Vagina (tissue), 2 donors: ENCODE measurements around the gene MBP. TPM values are rescaled to one million over a fixed set of nuclear protein-coding genes. Genes with fewer than 3 reads are reported as not detected.
A peak's percentile ranks its signal among the peaks of the same experiment; 100 is the strongest.

Experiments used
- DNase-seq, 2 donors: peaks; one replicate each; pipeline ENCODE4 v3.0.0-alpha.2; 2017; ENCODE audit errors: extremely low spot score in 2 of 2
- H3K27ac ChIP-seq: fragments of 200-600 bp; sonication (generic); one replicate; pipeline ENCODE4 v1.5.1; 2019
- H3K27me3 ChIP-seq: fragments of 200-600 bp; sonication (generic); one replicate; pipeline ENCODE4 v1.5.1; 2019
- H3K36me3 ChIP-seq, 2 donors: fragments of 200-600 bp; sonication (generic); one replicate each; pipeline ENCODE4 v1.5.1; 2017 to 2019
- H3K4me1 ChIP-seq: fragments of 200-600 bp; sonication (generic); one replicate; pipeline ENCODE4 v1.5.1; 2019
- H3K4me3 ChIP-seq, 2 donors: fragments of 200-600 bp; sonication (generic); 1 replicate in 1 of 2; 2 replicates in 1 of 2; pipeline ENCODE4 v1.5.1; 2016 to 2019
- H3K9me3 ChIP-seq: fragments of 200-600 bp; sonication (generic); one replicate; pipeline ENCODE4 v1.5.1; 2019
- POLR2A ChIP-seq, 2 donors: fragments of 450-650 bp; IDR thresholded peaks; one replicate each; pipeline ENCODE4 v1.6.1; 2017; ENCODE audit warnings: antibody characterized with exemption in 2 of 2, mild to moderate bottlenecking in 2 of 2, moderate library complexity in 2 of 2
- POLR2AphosphoS5 ChIP-seq, 2 donors: sonication (generic); formaldehyde crosslinking; IDR thresholded peaks; one replicate each; pipeline ENCODE4 v1.9.0; 2017; ENCODE audit warnings: antibody characterized with exemption in 2 of 2, mild to moderate bottlenecking in 2 of 2, low read depth in 1 of 2; ENCODE audit not compliant: insufficient read depth in 1 of 2
- intact Hi-C: fragments of 100-400 bp; cut with DNase I; formaldehyde crosslinking; loops from one replicate; pipeline ENCODE4 v1.15.1; 2023
- total RNA-seq: library from RNA; depleted of rRNA; stranded (reverse); fragments of >200 nt; gene quantifications from one replicate; pipeline ENCODE4 v1.2.3, GENCODE V29; 2016
- TF ChIP-seq, protein P1 (sequence below), 3 experiments: fragments of 450-650 bp in 2 of 3; fragments of 200-600 bp in 1 of 3; sonication (generic) in 1 of 3; IDR thresholded peaks; one replicate each; pipeline ENCODE4 v1.5.1; 2017 to 2019; ENCODE audit warnings: antibody characterized with exemption in 3 of 3, mild to moderate bottlenecking in 2 of 3, moderate library complexity in 2 of 3

MBP gene
- total RNA-seq, 1 donor from 2014 or later: 33.6 TPM

DNA sequence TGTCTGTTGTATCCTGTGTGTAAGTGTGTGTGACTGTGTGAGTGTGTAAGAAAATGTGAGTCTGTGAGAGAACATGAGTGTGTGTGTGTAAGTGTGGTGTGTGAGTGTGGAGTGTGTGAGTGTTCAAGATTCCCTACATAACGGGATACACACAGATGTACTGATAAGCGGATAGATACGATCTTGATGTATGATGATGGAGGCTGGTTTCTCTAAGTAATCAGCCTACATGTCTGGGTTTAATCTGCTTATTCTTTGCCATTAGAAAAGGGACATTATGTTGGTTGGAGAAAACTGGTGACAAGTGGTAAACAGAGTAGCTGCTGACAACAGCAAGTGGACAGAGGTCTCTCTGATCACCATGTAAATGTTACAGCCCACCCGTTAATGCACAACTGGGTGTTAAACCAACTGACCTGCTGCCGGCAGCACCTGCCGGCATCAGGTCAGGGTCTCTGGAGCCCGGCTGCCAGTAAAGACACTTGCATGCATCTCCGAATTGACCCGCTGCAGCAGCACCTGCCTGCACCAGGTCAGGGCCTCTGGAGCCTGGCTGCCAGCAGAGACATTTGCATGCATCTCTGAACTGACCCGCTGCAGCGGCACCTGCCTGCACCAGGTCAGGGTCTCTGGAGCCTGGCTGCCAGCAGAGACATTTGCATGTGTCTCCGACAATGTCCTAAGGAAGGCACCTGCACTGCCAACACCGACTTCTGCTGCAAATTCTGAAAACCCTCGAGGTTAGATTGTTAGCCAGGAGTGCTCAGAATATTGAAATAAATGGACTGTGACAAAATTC lies 87.5 kb downstream of the MBP start:
- intact Hi-C loops: no loop called here
- peaks cover 4% of the 10 kb centered on the region for H3K4me1 ChIP-seq
- H3K36me3 ChIP-seq: no peaks in the 10 kb centered on the region
- H3K27ac ChIP-seq: no peak overlapping the region
- H3K27me3 ChIP-seq: no peaks in the 10 kb centered on the region
- DNase-seq: no peak
- no peaks in the 10 kb centered on the region for H3K9me3 ChIP-seq
- TF ChIP-seq POLR2AphosphoS5 (IDR thresholded peaks at IDR 0.05; ENCODE audit: insufficient read depth in 1 of 2, low read depth in 1 of 2): no peak
- TF ChIP-seq, protein P1, sequence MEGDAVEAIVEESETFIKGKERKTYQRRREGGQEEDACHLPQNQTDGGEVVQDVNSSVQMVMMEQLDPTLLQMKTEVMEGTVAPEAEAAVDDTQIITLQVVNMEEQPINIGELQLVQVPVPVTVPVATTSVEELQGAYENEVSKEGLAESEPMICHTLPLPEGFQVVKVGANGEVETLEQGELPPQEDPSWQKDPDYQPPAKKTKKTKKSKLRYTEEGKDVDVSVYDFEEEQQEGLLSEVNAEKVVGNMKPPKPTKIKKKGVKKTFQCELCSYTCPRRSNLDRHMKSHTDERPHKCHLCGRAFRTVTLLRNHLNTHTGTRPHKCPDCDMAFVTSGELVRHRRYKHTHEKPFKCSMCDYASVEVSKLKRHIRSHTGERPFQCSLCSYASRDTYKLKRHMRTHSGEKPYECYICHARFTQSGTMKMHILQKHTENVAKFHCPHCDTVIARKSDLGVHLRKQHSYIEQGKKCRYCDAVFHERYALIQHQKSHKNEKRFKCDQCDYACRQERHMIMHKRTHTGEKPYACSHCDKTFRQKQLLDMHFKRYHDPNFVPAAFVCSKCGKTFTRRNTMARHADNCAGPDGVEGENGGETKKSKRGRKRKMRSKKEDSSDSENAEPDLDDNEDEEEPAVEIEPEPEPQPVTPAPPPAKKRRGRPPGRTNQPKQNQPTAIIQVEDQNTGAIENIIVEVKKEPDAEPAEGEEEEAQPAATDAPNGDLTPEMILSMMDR (IDR thresholded peaks at IDR 0.05): no peak
- no peak for TF ChIP-seq POLR2A (IDR thresholded peaks at IDR 0.05)
- H3K4me3 ChIP-seq: no peak overlapping the region

DNA sequence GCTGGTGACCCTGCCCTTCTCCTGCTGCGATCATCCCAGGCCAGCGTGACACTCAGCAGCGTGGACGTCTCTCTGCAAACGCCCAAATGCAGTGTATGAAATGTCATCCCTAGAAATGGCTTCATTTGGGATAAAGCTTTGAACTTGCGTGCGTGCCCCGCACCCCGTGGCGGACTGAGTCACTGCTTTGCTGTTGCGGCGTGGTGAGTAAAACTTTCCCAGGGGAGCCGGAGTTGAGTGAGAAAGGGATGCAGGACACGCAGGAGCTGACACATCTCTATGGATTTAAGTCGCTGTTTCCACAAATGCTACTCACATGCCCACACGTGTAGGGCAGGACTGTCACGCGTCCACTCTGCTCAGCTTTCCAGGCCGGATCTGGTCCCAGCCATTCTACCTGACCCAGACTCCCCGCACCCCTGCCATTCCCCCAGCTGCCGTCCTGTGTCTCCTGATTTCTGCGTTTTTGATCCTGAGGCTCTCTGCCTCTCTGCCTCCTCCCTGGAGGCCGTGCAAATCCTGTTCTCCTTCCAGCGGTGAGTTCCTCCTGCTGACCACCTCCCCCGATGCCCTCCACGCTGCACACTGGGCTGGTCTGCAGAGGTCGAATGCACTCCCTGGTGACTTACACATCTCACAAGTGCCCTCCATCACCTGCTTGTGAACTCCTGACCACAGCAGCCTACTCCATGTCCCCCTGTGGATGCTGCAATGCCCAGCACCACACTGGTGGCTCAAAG lies 88.9 kb downstream of the MBP start:
- TF ChIP-seq POLR2A (IDR thresholded peaks at IDR 0.05): no peak
- no peak for TF ChIP-seq POLR2AphosphoS5 (IDR thresholded peaks at IDR 0.05; ENCODE audit: insufficient read depth in 1 of 2, low read depth in 1 of 2)
- TF ChIP-seq, protein P1 (IDR thresholded peaks at IDR 0.05): no peak
- peak in 1 of 2 donors; percentile 88 for DNase-seq

DNA sequence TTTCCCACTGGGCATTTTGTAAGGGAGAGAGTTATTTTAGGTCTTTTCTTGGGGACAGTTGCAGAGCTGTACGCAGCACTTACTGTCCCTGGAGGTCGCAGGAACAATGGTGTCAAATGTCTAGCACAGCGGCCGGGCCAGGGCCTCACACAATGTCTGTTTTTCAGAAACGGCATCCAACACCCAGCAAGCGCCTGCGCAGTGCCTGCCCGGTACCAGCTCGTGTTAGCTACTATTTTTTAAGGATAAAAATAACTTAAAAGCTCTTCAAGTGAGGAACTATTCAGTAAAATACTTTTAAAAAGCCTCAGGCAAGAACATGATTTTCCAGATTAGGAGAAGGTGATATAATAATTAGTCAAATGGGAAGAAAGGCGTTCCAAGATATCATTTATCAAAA lies 90.0 kb downstream of the MBP start:
- intact Hi-C loops: no loop called here

More for the DNA sequence above, 88.9 kb downstream of the MBP start:
- H3K9me3 ChIP-seq: no peaks in the 10 kb centered on the region
- H3K36me3 ChIP-seq: no peaks in the 10 kb centered on the region
- H3K4me3 ChIP-seq: no peak overlapping the region
- H3K4me1 ChIP-seq: peaks cover 8% of the 10 kb centered on the region
- no peaks in the 10 kb centered on the region for H3K27me3 ChIP-seq
- intact Hi-C loops: no loop called here
- no peak overlapping the region for H3K27ac ChIP-seq

DNA sequence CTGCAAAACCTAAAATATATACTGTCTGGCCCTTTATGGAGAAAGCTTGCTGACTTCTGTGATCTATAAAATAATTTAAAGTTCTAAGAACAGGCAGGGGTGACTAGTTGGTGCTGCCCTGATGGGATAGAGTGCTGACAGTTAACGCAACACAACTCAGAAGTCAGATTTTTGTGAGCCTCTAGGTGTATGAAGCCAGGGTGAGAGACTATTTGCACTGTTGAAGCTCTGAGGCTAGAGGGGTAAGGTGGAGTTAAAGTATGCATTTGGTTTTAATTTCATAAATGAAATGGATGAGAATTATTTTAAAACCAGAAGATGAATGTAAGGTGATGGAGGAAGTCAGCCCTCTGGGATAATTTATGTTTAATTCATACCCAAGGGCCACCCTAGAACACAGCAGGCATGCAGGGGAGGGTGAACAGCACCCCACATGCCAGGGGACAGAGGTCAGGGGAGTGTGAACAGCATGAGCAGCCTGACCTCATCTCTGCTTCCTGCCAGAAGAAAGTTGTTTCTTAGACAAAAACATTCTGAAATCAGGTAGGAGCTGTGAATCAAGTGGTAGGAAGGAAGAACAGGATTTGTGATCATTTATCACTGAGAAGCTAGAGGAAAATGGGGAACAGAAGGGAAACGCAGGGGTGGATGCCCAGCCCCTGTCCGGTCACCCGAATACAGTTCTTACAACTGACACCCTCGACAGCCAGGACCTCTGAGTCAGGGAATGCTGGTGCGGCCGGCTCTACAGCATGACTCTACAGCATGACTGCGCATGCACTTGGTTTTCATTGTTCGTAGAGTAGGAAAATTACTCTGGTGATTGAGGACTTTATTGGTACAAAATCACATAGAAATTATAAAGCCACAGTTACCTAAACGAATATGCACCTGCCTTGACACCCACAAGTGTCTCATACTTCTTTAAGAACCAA lies 93.1 kb downstream of the MBP start:
- DNase-seq: no peak
- Histone ChIP-seq H3K27me3 (no peaks in the 10 kb centered on the region), H3K4me1 (peaks cover 16% of the 10 kb centered on the region), H3K4me3 (no peak overlapping the region), H3K36me3 (no peaks in the 10 kb centered on the region), H3K27ac (no peak overlapping the region), H3K9me3 (no peaks in the 10 kb centered on the region)
- TF ChIP-seq POLR2AphosphoS5 (IDR thresholded peaks at IDR 0.05; ENCODE audit: insufficient read depth in 1 of 2, low read depth in 1 of 2) (no peak), POLR2A (IDR thresholded peaks at IDR 0.05) (no peak)
- TF ChIP-seq, protein P1 (IDR thresholded peaks at IDR 0.05): no peak
- intact Hi-C loops: no loop called here

More for the DNA sequence above, 90.0 kb downstream of the MBP start:
- Histone ChIP-seq H3K27me3 (no peaks in the 10 kb centered on the region), H3K4me1 (peaks cover 8% of the 10 kb centered on the region), H3K4me3 (no peak overlapping the region), H3K36me3 (no peaks in the 10 kb centered on the region), H3K27ac (no peak overlapping the region), H3K9me3 (no peaks in the 10 kb centered on the region)
- DNase-seq: no peak
- TF ChIP-seq POLR2AphosphoS5 (IDR thresholded peaks at IDR 0.05; ENCODE audit: insufficient read depth in 1 of 2, low read depth in 1 of 2) (no peak), POLR2A (IDR thresholded peaks at IDR 0.05) (no peak)
- TF ChIP-seq, protein P1 (IDR thresholded peaks at IDR 0.05): no peak
